IMR-90 (cell line): Measurements from ENCODE around the gene PRRC1.

ENCODE experiments used
- CEBPB ChIP-seq: IDR thresholded peaks from 2 replicates; pipeline ENCODE4 v1.6.1; 2012; ENCODE audit warnings: low read depth, low read length, improper control_type of control experiment
- ELK1 ChIP-seq: fragments of 150-350 bp; IDR thresholded peaks from 2 replicates; pipeline ENCODE4 v1.6.1; 2016; ENCODE audit warnings: low read depth, mild to moderate bottlenecking, low read length, moderate library complexity, borderline replicate concordance
- FOS ChIP-seq: fragments of 150-350 bp; IDR thresholded peaks from 2 replicates; pipeline ENCODE4 v1.6.1; 2016; ENCODE audit warnings: low read depth, low read length
- MAFK ChIP-seq: IDR thresholded peaks from 2 replicates; pipeline ENCODE4 v1.6.1; 2012; ENCODE audit warnings: low read depth, low read length, improper control_type of control experiment
- MAZ ChIP-seq: IDR thresholded peaks from 2 replicates; pipeline ENCODE4 v1.6.1; 2012; ENCODE audit warnings: low read depth, mild to moderate bottlenecking, low read length, improper control_type of control experiment, moderate library complexity, borderline replicate concordance
- MXI1 ChIP-seq: IDR thresholded peaks from 2 replicates; pipeline ENCODE4 v1.6.1; 2012; ENCODE audit warnings: low read depth, mild to moderate bottlenecking, low read length, moderate library complexity, borderline replicate concordance
- POLR2A ChIP-seq: IDR thresholded peaks from 2 replicates; pipeline ENCODE4 v1.6.1; 2012; ENCODE audit warnings: mild to moderate bottlenecking, low read depth, low read length
- RAD21 ChIP-seq: IDR thresholded peaks from 2 replicates; pipeline ENCODE4 v1.6.1; 2012; ENCODE audit warnings: low read length, improper control_type of control experiment
- RCOR1 ChIP-seq: IDR thresholded peaks from 2 replicates; pipeline ENCODE4 v1.6.1; 2012; ENCODE audit warnings: mild to moderate bottlenecking, low read length, improper control_type of control experiment; ENCODE audit not compliant: insufficient replicate concordance
- TF ChIP-seq, protein P1 (sequence below): conservative IDR thresholded peaks from 2 replicates; pipeline ENCODE4 v1.5.1; 2012; ENCODE audit warnings: mild to moderate bottlenecking, low read depth, low read length, improper control_type of control experiment
- TF ChIP-seq, protein P2 (sequence below): fragments of 150-350 bp; IDR thresholded peaks from 2 replicates; pipeline ENCODE4 v1.6.1; 2017; ENCODE audit warnings: mild to moderate bottlenecking, antibody characterized with exemption, low read length, low read depth

- TF ChIP-seq RCOR1 (no peak), POLR2A (no peak), MAFK (no peak), RAD21 (no peak), ELK1 (no peak), CEBPB (no peak), MAZ (no peak), FOS (no peak), MXI1 (no peak)
- TF ChIP-seq, protein P1, sequence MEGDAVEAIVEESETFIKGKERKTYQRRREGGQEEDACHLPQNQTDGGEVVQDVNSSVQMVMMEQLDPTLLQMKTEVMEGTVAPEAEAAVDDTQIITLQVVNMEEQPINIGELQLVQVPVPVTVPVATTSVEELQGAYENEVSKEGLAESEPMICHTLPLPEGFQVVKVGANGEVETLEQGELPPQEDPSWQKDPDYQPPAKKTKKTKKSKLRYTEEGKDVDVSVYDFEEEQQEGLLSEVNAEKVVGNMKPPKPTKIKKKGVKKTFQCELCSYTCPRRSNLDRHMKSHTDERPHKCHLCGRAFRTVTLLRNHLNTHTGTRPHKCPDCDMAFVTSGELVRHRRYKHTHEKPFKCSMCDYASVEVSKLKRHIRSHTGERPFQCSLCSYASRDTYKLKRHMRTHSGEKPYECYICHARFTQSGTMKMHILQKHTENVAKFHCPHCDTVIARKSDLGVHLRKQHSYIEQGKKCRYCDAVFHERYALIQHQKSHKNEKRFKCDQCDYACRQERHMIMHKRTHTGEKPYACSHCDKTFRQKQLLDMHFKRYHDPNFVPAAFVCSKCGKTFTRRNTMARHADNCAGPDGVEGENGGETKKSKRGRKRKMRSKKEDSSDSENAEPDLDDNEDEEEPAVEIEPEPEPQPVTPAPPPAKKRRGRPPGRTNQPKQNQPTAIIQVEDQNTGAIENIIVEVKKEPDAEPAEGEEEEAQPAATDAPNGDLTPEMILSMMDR: no peak
- TF ChIP-seq, protein P2, sequence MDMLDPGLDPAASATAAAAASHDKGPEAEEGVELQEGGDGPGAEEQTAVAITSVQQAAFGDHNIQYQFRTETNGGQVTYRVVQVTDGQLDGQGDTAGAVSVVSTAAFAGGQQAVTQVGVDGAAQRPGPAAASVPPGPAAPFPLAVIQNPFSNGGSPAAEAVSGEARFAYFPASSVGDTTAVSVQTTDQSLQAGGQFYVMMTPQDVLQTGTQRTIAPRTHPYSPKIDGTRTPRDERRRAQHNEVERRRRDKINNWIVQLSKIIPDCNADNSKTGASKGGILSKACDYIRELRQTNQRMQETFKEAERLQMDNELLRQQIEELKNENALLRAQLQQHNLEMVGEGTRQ: no peak
These were observed 32.1 kb downstream of the PRRC1 start for GRCh38 chr5:127549551-127549950.
